Right lung (tissue), 5 donors: ENCODE measurements around the gene CCDC6. TPM values are rescaled to one million over a fixed set of nuclear protein-coding genes. Genes with fewer than 3 reads are reported as not detected.

Source experiments
- DNase-seq, 2 donors: peaks; one replicate each; pipeline ENCODE4 v3.0.0-alpha.2; 2013
- polyA plus RNA-seq, 5 donors: library from polyadenylated mRNA; unstranded; fragments of 120-200 nt; gene quantifications; one replicate each; pipeline versions ENCODE4 v1.2.1 to v1.2.3, GENCODE V29; 2013; ENCODE audit warnings: inconsistent platforms in 1 of 5, low replicate concordance in 1 of 5; ENCODE audit not compliant: insufficient read length in 5 of 5, insufficient read depth in 1 of 5

CCDC6 gene
- polyA plus RNA-seq, 5 donors, result 25.8 to 43.0 (median 40.0) TPM

DNA sequence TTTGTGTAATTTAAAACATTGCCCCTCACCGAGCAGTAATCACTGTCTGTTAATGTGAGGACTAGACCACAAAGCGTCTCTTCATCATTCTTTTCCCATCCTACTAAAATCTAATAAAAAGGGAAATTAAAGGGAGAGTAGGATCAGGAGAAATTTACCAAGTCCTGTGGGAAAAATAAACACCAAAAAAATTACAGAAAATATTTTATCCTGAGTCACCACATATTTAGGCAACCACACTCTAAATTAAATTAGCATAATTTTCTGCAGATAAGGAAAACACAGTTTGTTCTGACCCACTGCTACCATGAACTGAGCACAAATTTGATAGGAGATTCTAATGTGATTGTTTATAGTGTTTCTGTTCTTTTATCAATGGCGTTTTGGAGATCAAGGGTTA is 49.3 kb downstream of the CCDC6 start:
- no peak for DNase-seq

DNA sequence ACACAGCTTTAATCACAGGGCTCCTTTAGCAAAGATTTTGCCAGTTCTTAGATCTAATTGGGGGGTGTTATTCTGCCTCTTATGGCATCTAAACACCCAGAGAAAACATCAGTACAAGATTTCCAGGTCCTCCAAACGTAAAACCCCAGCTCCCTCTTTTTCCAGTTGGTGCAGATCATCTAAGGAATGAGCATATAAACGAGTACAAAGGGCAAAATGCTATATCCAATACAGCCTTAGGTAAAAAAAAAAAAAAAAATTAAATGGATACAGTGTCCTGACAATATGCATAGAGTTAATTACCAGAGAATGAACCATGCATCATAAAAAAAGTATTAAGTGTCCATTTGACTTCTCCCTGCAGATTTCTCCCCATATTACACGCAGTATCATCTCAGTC is 50.3 kb downstream of the CCDC6 start:
- DNase-seq, result no peak

- DNase-seq, result no peak
Measured at GRCh38 chr10:59854571-59854970, 51.8 kb downstream of the CCDC6 start.

GRCh38 chr10:59852670-59853069 is 53.7 kb downstream of the CCDC6 start:
- no peak for DNase-seq

DNA sequence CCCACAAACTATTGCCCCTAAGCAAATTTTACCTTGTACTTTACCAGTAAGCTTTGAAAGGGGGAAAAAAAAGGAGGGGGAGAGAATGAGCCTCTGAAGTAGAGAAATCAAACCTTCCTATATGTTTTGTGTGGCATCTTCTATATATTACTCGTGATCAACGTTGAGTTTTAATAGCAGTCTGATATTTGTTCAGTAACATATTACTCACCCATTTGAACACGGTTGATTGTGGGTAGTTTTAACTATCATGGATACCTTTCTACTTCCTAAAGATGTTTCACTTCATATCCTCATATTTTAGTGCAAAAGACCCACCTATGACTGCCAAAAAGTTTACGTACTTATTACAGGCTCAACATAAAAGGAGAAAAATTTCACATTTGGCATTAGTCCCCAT is 54.5 kb downstream of the CCDC6 start:
- DNase-seq, result no peak

GRCh38 chr10:59847888-59848287 is 58.5 kb downstream of the CCDC6 start:
- DNase-seq, result no peak

- DNase-seq, result no peak
Measured at GRCh38 chr10:59847326-59847725, 59.0 kb downstream of the CCDC6 start.

DNA sequence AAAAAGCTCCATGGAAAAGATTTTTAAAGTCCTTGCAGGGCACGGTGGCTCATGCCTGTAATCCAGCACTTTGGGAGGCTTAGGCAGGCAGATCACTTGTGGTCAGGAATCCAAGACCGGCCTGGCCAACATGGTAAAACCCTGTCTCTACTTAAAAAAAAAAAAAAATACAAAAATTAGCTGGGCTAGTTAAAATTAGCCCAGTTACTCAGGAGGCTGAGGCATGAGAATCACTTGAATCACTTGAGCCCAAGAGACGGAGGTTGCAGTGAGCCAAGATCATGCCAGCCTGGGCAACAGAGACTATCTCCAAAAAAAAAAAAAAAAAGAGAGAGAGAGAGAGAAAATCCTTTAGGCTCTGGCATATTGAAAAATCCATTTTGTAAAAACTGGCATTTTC is 61.9 kb downstream of the CCDC6 start:
- DNase-seq, result no peak

- no peak for DNase-seq
Measured at GRCh38 chr10:59843748-59844147, 62.6 kb downstream of the CCDC6 start.

DNA sequence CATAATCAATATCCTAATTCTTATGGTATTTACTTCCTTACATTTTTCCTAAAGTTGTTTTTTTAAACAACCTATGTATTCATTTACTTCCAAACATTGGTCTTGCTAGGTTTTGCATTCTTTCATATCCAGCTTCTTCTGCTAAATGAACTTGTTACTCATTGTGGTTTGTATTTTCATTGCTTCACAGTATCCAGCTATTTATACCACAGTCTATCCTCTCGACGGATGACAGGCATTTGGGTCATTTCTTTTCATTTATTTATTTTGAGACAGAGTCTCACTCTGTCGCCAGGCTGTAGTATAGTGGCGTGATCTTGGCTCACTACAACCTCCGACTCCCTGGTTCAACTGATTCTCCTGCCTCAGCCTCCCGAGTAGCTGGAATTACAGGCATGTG is 66.8 kb downstream of the CCDC6 start:
- DNase-seq, result no peak

DNA sequence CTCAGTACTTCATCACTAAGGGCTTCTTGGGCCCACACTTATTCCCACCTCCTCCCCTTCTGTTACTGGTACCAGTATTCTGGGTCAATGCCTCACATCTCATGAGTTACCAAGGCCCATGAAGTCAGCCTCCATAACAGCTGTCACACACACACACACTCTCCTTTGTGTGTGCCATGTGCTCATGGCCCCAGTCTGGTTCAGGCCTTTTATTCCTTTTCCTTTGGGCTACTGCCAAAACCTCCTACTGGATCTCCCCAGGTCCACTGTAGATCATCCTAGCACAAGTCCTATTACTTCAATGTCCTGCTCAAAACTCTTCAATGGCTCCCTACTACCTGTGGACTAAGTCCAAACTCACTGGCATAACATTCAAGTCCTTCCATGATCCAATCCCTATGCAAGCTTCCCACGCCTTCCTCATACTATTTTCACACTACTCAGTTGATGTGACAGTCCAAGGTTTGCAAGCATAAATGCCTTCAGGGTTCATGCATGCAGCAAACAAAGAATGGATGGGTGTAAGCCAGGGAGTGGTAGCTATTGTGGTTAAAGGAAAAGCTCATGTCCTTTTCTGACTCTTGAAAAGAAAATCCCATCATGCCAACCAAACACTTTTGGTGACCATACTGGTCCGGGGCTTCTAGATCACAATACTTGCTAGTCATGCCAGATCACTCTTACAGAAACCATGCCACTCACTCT is 68.1 kb downstream of the CCDC6 start:
- DNase-seq, result no peak

- DNase-seq, result no peak
Measured at GRCh38 chr10:59833810-59834209, 72.5 kb downstream of the CCDC6 start.

- no peak for DNase-seq
Measured at GRCh38 chr10:59832506-59832905, 73.8 kb downstream of the CCDC6 start.

DNA sequence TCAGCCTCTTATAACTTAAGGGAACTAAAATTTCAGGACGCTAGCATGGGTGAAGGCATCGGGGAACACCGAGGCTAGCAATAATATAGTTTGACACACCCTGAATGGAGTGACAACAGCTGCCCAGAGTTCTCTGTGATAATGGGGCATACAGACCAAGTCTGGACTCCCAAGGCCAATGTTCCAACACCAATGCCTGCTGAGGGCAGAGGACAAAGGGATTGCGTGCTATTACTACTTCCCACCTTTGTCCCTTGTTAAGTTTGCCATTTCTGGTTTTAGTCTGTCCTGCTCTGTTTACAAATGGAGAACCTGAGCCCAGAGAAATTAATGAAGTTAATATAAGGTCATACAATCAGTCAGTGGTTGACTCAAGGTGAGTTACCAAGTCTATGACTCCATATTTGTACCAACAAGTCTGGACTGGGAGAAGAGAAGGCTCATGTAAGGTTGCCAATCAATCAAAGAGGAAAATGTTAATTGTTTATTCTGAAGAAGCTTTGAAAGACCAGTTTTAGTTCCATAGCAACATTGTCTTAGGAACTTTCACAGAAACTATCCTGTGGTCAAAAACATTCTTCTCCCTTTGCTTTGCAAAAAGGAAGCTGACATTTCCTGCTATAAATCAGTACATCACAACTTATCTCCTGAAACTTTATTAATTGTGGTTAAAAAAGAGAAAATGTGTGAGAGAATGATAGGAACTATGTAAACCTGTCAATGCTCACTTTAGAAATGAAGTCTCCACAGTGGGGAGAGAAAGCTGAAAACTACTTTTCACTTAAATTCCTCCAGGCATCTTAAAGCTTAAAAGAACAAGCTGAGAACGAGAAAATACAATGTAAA is 74.5 kb downstream of the CCDC6 start:
- no peak for DNase-seq

- DNase-seq, result peak in 1 of 2 donors; percentile 23
Measured at GRCh38 chr10:59830601-59831259, 75.6 kb downstream of the CCDC6 start.

DNA sequence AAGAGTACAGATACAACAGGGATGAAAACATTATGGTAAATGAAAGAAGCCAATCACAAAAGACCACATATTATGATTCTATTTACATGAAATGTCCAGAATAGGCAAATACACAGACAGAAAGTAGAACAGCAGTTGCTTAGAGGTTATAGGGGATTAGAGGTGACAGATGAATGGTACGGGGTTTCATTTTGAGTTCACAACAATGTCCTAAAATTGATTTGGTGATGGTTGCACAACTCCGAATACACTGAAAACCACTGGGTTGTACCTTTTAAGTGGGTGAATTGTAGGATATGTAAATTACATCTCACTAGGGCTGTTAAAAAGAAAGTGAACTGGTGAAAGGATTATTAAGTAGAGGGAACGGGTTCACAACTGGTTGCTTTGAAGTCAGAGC is 76.8 kb downstream of the CCDC6 start:
- no peak for DNase-seq

GRCh38 chr10:59829024-59829423 is 77.3 kb downstream of the CCDC6 start:
- no peak for DNase-seq

GRCh38 chr10:59825932-59826331 is 80.4 kb downstream of the CCDC6 start:
- no peak for DNase-seq

DNA sequence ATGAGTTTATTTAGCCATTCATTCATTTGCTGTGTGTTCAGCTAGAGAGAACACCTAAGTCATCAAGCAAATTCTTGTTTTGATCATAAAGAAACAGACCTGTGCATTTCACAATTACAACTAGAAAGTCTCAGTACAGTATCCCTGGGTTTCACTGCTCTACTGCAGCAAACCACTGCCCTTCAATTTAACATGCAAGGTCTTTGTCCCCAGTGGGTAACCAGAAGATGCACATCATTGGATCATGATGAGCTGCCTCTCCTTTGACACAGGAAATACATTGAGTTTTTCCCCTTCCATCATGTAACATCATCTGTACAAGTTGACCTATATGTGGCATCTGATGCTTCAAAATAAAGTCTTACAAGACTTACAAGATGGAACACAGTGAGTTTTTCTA is 82.6 kb downstream of the CCDC6 start:
- DNase-seq, result no peak

- DNase-seq, result no peak
Measured at GRCh38 chr10:59823111-59823510, 83.2 kb downstream of the CCDC6 start.

GRCh38 chr10:59820471-59820870 is 85.9 kb downstream of the CCDC6 start:
- DNase-seq, result no peak

- no peak for DNase-seq
Measured at GRCh38 chr10:59819683-59820082, 86.7 kb downstream of the CCDC6 start.

DNA sequence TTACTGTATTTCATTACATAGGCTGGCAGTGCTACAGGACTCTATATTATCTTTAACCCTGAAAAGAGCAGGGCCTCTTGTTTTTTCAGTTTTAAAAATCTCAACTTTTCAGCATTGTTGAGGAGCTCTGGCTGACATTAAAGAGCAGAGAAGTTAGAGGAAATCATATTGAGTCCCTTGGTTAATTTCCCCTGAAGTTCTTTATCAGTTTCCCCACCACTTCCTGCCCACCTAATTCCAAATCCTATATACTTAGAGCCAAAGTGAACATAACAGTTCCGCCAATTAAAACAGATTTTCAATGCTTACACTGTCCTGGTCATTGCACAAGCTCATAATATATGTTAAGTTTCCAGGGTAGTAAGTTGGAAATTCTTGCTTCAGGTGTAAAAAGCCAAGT is 87.1 kb downstream of the CCDC6 start:
- DNase-seq, result no peak
